Upper lobe of left lung (tissue), 4 donors: ENCODE data around the gene TMED4.

Experiments used
- POLR2A ChIP-seq, 4 donors: fragments of 450-650 bp; IDR thresholded peaks; one replicate each; pipeline ENCODE4 v1.5.1; 2016 to 2017; ENCODE audit warnings: antibody characterized with exemption in 4 of 4, mild to moderate bottlenecking in 2 of 4
- TF ChIP-seq, protein P1 (sequence below), 6 experiments: fragments of 450-650 bp in 4 of 6; fragments of 200-600 bp in 2 of 6; sonication (generic) in 2 of 6; IDR thresholded peaks; one replicate each; pipeline ENCODE4 v1.5.1; 2016 to 2019; ENCODE audit warnings: antibody characterized with exemption in 6 of 6

DNA sequence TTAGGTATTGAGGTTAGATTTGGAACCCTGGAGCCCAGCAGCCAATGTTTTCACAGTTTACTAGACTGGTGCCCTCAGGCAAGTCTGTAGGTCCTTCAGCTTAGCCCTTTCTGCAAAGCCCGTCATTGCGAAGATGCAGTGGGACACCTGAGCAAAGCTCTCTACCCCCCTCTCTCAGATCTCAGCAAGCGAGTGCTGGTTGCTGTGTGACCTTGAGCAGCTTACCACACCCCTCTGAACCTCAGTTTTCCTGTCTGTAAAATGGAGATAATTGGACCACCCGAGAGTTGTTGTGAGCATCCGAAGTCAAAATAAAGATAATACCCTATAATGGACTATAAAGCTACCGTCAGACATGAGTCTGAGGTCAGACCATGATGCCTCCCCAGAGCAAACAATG lies 44.6 kb downstream of the TMED4 start:
- TF ChIP-seq, protein P1, sequence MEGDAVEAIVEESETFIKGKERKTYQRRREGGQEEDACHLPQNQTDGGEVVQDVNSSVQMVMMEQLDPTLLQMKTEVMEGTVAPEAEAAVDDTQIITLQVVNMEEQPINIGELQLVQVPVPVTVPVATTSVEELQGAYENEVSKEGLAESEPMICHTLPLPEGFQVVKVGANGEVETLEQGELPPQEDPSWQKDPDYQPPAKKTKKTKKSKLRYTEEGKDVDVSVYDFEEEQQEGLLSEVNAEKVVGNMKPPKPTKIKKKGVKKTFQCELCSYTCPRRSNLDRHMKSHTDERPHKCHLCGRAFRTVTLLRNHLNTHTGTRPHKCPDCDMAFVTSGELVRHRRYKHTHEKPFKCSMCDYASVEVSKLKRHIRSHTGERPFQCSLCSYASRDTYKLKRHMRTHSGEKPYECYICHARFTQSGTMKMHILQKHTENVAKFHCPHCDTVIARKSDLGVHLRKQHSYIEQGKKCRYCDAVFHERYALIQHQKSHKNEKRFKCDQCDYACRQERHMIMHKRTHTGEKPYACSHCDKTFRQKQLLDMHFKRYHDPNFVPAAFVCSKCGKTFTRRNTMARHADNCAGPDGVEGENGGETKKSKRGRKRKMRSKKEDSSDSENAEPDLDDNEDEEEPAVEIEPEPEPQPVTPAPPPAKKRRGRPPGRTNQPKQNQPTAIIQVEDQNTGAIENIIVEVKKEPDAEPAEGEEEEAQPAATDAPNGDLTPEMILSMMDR (IDR thresholded peaks at IDR 0.05), result no peak
- no peak for TF ChIP-seq POLR2A (IDR thresholded peaks at IDR 0.05)
